ENCODE data around the gene CFAP221.

The CFAP221 gene

GRCh38 chr2:119682578-119682977 lies 138.3 kb downstream of the CFAP221 start:
- no peak for DNase-seq

- no peak for DNase-seq
Observed at GRCh38 chr2:119683074-119683712, 138.9 kb downstream of the CFAP221 start.

GRCh38 chr2:119683713-119684443 lies 139.6 kb downstream of the CFAP221 start:
- peak; percentile 55 for DNase-seq

- DNase-seq: no peak
Observed at GRCh38 chr2:119684518-119684917, 140.3 kb downstream of the CFAP221 start.

- no peak for DNase-seq
Observed at GRCh38 chr2:119688616-119689015, 144.4 kb downstream of the CFAP221 start.

- no peak for DNase-seq
Observed at GRCh38 chr2:119689218-119689617, 145.0 kb downstream of the CFAP221 start.

GRCh38 chr2:119691189-119691588 lies 146.9 kb downstream of the CFAP221 start:
- no peak for DNase-seq

- DNase-seq: peak; percentile 76
Observed at GRCh38 chr2:119691651-119692245, 147.5 kb downstream of the CFAP221 start.

- no peak for DNase-seq
Observed at GRCh38 chr2:119692310-119692709, 148.1 kb downstream of the CFAP221 start.

- DNase-seq: no peak
Observed at GRCh38 chr2:119692954-119693353, 148.7 kb downstream of the CFAP221 start.

- no peak for DNase-seq
Observed at GRCh38 chr2:119693567-119693966, 149.3 kb downstream of the CFAP221 start.

- DNase-seq: no peak
Observed at GRCh38 chr2:119693967-119694366, 149.7 kb downstream of the CFAP221 start.

GRCh38 chr2:119694470-119694844 lies 150.2 kb downstream of the CFAP221 start:
- no peak for DNase-seq

GRCh38 chr2:119694845-119695521 lies 150.7 kb downstream of the CFAP221 start:
- DNase-seq: peak; percentile 75

GRCh38 chr2:119696005-119696404 lies 151.8 kb downstream of the CFAP221 start:
- peak; percentile 23 for DNase-seq

GRCh38 chr2:119696494-119697030 lies 152.3 kb downstream of the CFAP221 start:
- no peak for DNase-seq

- peak; percentile 53 for DNase-seq
Observed at GRCh38 chr2:119697290-119698020, 153.2 kb downstream of the CFAP221 start.

- no peak for DNase-seq
Observed at GRCh38 chr2:119698246-119698645, 154.0 kb downstream of the CFAP221 start.

GRCh38 chr2:119699016-119699606 lies 154.9 kb downstream of the CFAP221 start:
- no peak for DNase-seq

- DNase-seq: no peak
Observed at GRCh38 chr2:119700866-119701265, 156.6 kb downstream of the CFAP221 start.

- DNase-seq: no peak
Observed at GRCh38 chr2:119701352-119701751, 157.1 kb downstream of the CFAP221 start.
